Measurements from ENCODE around the gene KLHDC8B. TPM values are rescaled to one million over a fixed set of nuclear protein-coding genes. Genes with fewer than 3 reads are reported as not detected.

KLHDC8B gene
- total and polyA plus RNA-seq, 11 donors = 66.3 to 138 (median 112) TPM

GRCh38 chr3:49122886-49123545 is 48.4 kb upstream of the KLHDC8B start:
- peak in 1 of 5 donors; percentile 55 for DNase-seq
- WGBS, 4 donors = 88 to 92% (median 90%) methylated on average over 14 to 17 of the region's 17 CpGs
- no peaks in the 10 kb centered on the region for H3K27me3 ChIP-seq
- no peak overlapping the region for H3K27ac ChIP-seq
- no peak for ATAC-seq
- peaks cover 0 to 83% (median 77%) of the 10 kb centered on the region in 9 donors for H3K36me3 ChIP-seq
- TF ChIP-seq POLR2A (IDR thresholded peaks at IDR 0.05) = no peak
- TF ChIP-seq CTCF (IDR thresholded peaks at IDR 0.05) = no peak
- H3K9me3 ChIP-seq = no peaks in the 10 kb centered on the region
- intact Hi-C loops (cut with DNase I) = no loop called here
- peaks cover 3 to 27% (median 19%) of the 10 kb centered on the region in 12 donors for H3K4me1 ChIP-seq
- no peak overlapping the region for H3K4me3 ChIP-seq

GRCh38 chr3:49123687-49124086 is 47.7 kb upstream of the KLHDC8B start:
- 93 to 96% (median 94%) methylated on average over 16 to 17 of the region's 17 CpGs for WGBS, 4 donors
- ATAC-seq (no peak), DNase-seq (no peak)
- Histone ChIP-seq H3K4me3 (no peak overlapping the region), H3K27me3 (no peaks in the 10 kb centered on the region), H3K36me3 (peaks cover 0 to 83% (median 77%) of the 10 kb centered on the region in 9 donors), H3K27ac (no peak overlapping the region), H3K4me1 (peaks cover 3 to 22% (median 15%) of the 10 kb centered on the region in 12 donors), H3K9me3 (no peaks in the 10 kb centered on the region)
- intact Hi-C loops (cut with DNase I) = no loop called here
- no peak for TF ChIP-seq POLR2A (IDR thresholded peaks at IDR 0.05)
- no peak for TF ChIP-seq CTCF (IDR thresholded peaks at IDR 0.05)

DNA sequence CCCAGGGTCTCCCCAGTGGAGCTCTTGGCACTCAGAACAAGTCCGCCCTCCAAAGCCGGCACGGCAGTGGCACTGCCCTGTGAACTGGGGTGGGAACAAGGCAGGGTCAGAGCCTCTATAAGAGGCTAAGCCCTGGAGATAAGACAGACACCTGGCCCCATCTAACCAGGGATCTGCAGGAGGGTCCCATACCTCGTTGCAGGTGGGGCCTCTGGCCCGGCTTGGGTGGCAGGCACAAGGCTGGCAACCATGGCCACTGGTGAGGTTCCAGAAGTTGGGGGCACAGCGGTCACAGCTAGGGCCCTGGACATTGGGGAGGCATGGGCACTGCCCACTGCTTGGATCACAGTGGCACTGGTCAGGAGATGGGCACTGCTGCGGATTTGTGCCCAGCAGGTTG is 47.2 kb upstream of the KLHDC8B start:
- ATAC-seq = no peak
- Histone ChIP-seq H3K27me3 (no peaks in the 10 kb centered on the region), H3K4me1 (peaks cover 3 to 18% (median 10%) of the 10 kb centered on the region in 12 donors), H3K9me3 (no peaks in the 10 kb centered on the region), H3K4me3 (no peak overlapping the region), H3K36me3 (peaks cover 1 to 83% (median 79%) of the 10 kb centered on the region in 9 donors), H3K27ac (no peak overlapping the region)
- peak in 1 of 5 donors; percentile 60 for DNase-seq
- TF ChIP-seq CTCF (IDR thresholded peaks at IDR 0.05) (no peak), POLR2A (IDR thresholded peaks at IDR 0.05) (no peak)
- intact Hi-C loops (cut with DNase I) = no loop called here
- WGBS, 4 donors = 87 to 95% (median 89%) methylated on average over 5 to 7 of the region's 7 CpGs

- Histone ChIP-seq H3K4me3 (no peak overlapping the region), H3K27me3 (no peaks in the 10 kb centered on the region), H3K27ac (no peak overlapping the region), H3K4me1 (peaks cover 0 to 18% (median 6%) of the 10 kb centered on the region in 12 donors), H3K36me3 (peaks cover 2 to 92% (median 89%) of the 10 kb centered on the region in 9 donors), H3K9me3 (no peaks in the 10 kb centered on the region)
- TF ChIP-seq POLR2A (IDR thresholded peaks at IDR 0.05) (no peak), CTCF (IDR thresholded peaks at IDR 0.05) (no peak)
- WGBS, 4 donors = 74 to 87% (median 82%) methylated on average over 12 to 14 of the region's 14 CpGs
- no peak for ATAC-seq
- intact Hi-C loops (cut with DNase I) = no loop called here
- peak in 1 of 5 donors; percentile 60 for DNase-seq
Observed at GRCh38 chr3:49124991-49125670, 46.3 kb upstream of the KLHDC8B start.

Measured in heart left ventricle (tissue), 16 donors.